ENCODE data around the gene MCUR1.
"Not testable (repeated sequence)": the region's sequence is repeated elsewhere in the genome, so short reads cannot be mapped to it uniquely, and the experiment has no call there.

MCUR1 gene

GRCh38 chr6:13775466-13775865 is 38.9 kb downstream of the MCUR1 start:
- not testable (repeated sequence) for DNase-seq

GRCh38 chr6:13772358-13773030 is 41.9 kb downstream of the MCUR1 start:
- DNase-seq: not testable (repeated sequence)

GRCh38 chr6:13769655-13770053 is 44.7 kb downstream of the MCUR1 start:
- no peak for DNase-seq

GRCh38 chr6:13769034-13769654 is 45.2 kb downstream of the MCUR1 start:
- no peak for DNase-seq

- peak; percentile 36 to 50 for DNase-seq
These were observed 47.1 kb downstream of the MCUR1 start for GRCh38 chr6:13767121-13767808.

GRCh38 chr6:13766201-13766634 is 48.1 kb downstream of the MCUR1 start:
- no peak for DNase-seq

GRCh38 chr6:13765570-13765969 is 48.8 kb downstream of the MCUR1 start:
- no peak for DNase-seq

- no peak for DNase-seq
These were observed 49.4 kb downstream of the MCUR1 start for GRCh38 chr6:13764996-13765395.

- peak in 1 of 2 donors; percentile 27 for DNase-seq
These were observed 50.5 kb downstream of the MCUR1 start for GRCh38 chr6:13763740-13764381.

GRCh38 chr6:13762611-13763441 is 51.5 kb downstream of the MCUR1 start:
- DNase-seq: peak; percentile 38 to 41

GRCh38 chr6:13761361-13762036 is 52.9 kb downstream of the MCUR1 start:
- DNase-seq: no peak

GRCh38 chr6:13760307-13761304 is 53.8 kb downstream of the MCUR1 start:
- DNase-seq: peak in 1 of 2 donors; percentile 19

GRCh38 chr6:13759025-13759424 is 55.3 kb downstream of the MCUR1 start:
- DNase-seq: no peak

GRCh38 chr6:13754644-13755043 is 59.7 kb downstream of the MCUR1 start:
- DNase-seq: no peak

GRCh38 chr6:13743736-13744127 is 70.6 kb downstream of the MCUR1 start:
- DNase-seq: no peak

GRCh38 chr6:13742961-13743735 is 71.2 kb downstream of the MCUR1 start:
- no peak for DNase-seq

GRCh38 chr6:13741365-13741764 is 73.0 kb downstream of the MCUR1 start:
- no peak for DNase-seq
